Liver (tissue), 9 donors: ENCODE measurements around the gene CSNK1E. TPM values are rescaled to one million over a fixed set of nuclear protein-coding genes. Genes with fewer than 3 reads are reported as not detected.
A peak's percentile ranks its signal among the peaks of the same experiment; 100 is the strongest.

Experiments used
- DNase-seq: peaks from one replicate; pipeline ENCODE4 v3.0.0-alpha.2; 2017; ENCODE audit warnings: low spot score
- H3K27ac ChIP-seq, 2 donors: one replicate each; pipeline ENCODE4 v1.7.0; 2013; ENCODE audit warnings: inconsistent platforms in 2 of 2, low read length in 2 of 2, control low read depth in 1 of 2, low read depth in 1 of 2, mild to moderate bottlenecking in 1 of 2
- H3K27me3 ChIP-seq, 4 donors: one replicate each; pipeline versions ENCODE4 v1.6.1 to v1.7.0; 2013; ENCODE audit warnings: low read length in 3 of 4, inconsistent platforms in 1 of 4, mild to moderate bottlenecking in 1 of 4, moderate library complexity in 1 of 4; ENCODE audit not compliant: control insufficient read depth in 4 of 4, insufficient read depth in 4 of 4
- H3K36me3 ChIP-seq, 4 donors: one replicate each; pipeline versions ENCODE4 v1.6.1 to v1.7.0; 2013; ENCODE audit warnings: low read length in 3 of 4, mild to moderate bottlenecking in 3 of 4, low read depth in 1 of 4, moderate library complexity in 1 of 4; ENCODE audit not compliant: control insufficient read depth in 4 of 4, insufficient read depth in 3 of 4
- H3K4me1 ChIP-seq, 4 donors: one replicate each; pipeline versions ENCODE4 v1.6.1 to v1.7.0; 2013; ENCODE audit warnings: low read length in 3 of 4, mild to moderate bottlenecking in 3 of 4, moderate library complexity in 1 of 4; ENCODE audit not compliant: control insufficient read depth in 4 of 4, insufficient read depth in 4 of 4
- H3K4me3 ChIP-seq, 3 donors: one replicate each; pipeline versions ENCODE4 v1.6.1 to v1.7.0; 2013; ENCODE audit warnings: low read length in 3 of 3, control low read depth in 1 of 3, low read depth in 1 of 3, mild to moderate bottlenecking in 1 of 3
- H3K9ac ChIP-seq, 2 donors: one replicate each; pipeline ENCODE4 v1.7.0; 2013; ENCODE audit warnings: low read length in 2 of 2, mild to moderate bottlenecking in 2 of 2, moderate library complexity in 2 of 2, control low read depth in 1 of 2, low read depth in 1 of 2
- H3K9me3 ChIP-seq, 4 donors: one replicate each; pipeline versions ENCODE4 v1.6.1 to v1.7.0; 2013; ENCODE audit warnings: low read length in 3 of 4; ENCODE audit not compliant: control insufficient read depth in 4 of 4
- ATF3 ChIP-seq: IDR thresholded peaks from 2 replicates; pipeline ENCODE4 v1.6.1; 2016; ENCODE audit warnings: antibody characterized with exemption
- CTCF ChIP-seq: fragments of 150-350 bp; IDR thresholded peaks from 2 replicates; pipeline ENCODE4 v1.5.1; 2017; ENCODE audit warnings: improper control_type of control experiment, low read depth, low read length; ENCODE audit not compliant: missing input control
- EGR1 ChIP-seq, 2 donors: IDR thresholded peaks; 2 replicates each; pipeline ENCODE4 v1.6.1; 2016 to 2018; ENCODE audit warnings: antibody characterized with exemption in 2 of 2, low read depth in 2 of 2
- FOXA1 ChIP-seq: IDR thresholded peaks from 2 replicates; pipeline ENCODE4 v1.6.1; 2016; ENCODE audit warnings: antibody characterized with exemption
- FOXA2 ChIP-seq: IDR thresholded peaks from 2 replicates; pipeline ENCODE4 v1.6.1; 2016; ENCODE audit warnings: antibody characterized with exemption
- GABPA ChIP-seq, 2 donors: IDR thresholded peaks in 1 of 2; conservative IDR thresholded peaks in 1 of 2; 2 replicates each; pipeline ENCODE4 v1.6.1; 2016; ENCODE audit warnings: antibody characterized with exemption in 2 of 2, mild to moderate bottlenecking in 1 of 2, moderate library complexity in 1 of 2
- HNF4A ChIP-seq, 2 donors: conservative IDR thresholded peaks; 2 replicates each; pipeline ENCODE4 v1.6.1; 2016; ENCODE audit warnings: antibody characterized with exemption in 2 of 2, mild to moderate bottlenecking in 2 of 2
- HNF4G ChIP-seq: IDR thresholded peaks from 2 replicates; pipeline ENCODE4 v1.6.1; 2016; ENCODE audit warnings: antibody characterized with exemption
- JUND ChIP-seq, 2 donors: IDR thresholded peaks; 2 replicates each; pipeline ENCODE4 v1.6.1; 2016; ENCODE audit warnings: antibody characterized with exemption in 2 of 2
- MAX ChIP-seq: IDR thresholded peaks from 2 replicates; pipeline ENCODE4 v1.6.1; 2016; ENCODE audit warnings: antibody characterized with exemption
- NR2F2 ChIP-seq: IDR thresholded peaks from 2 replicates; pipeline ENCODE4 v1.6.1; 2016; ENCODE audit warnings: antibody characterized with exemption
- RAD21 ChIP-seq, 2 donors: IDR thresholded peaks; 2 replicates each; pipeline ENCODE4 v1.6.1; 2016; ENCODE audit warnings: antibody characterized with exemption in 2 of 2, mild to moderate bottlenecking in 2 of 2
- REST ChIP-seq: IDR thresholded peaks from 2 replicates; pipeline ENCODE4 v1.6.1; 2016; ENCODE audit warnings: antibody characterized with exemption, mild to moderate bottlenecking
- RXRA ChIP-seq, 2 donors: IDR thresholded peaks; 2 replicates each; pipeline ENCODE4 v1.6.1; 2017 to 2018; ENCODE audit warnings: antibody characterized with exemption in 2 of 2, mild to moderate bottlenecking in 1 of 2
- SP1 ChIP-seq: IDR thresholded peaks from 2 replicates; pipeline ENCODE4 v1.6.1; 2018; ENCODE audit warnings: antibody characterized with exemption, mild to moderate bottlenecking
- TAF1 ChIP-seq: conservative IDR thresholded peaks from 2 replicates; pipeline ENCODE4 v1.6.1; 2016; ENCODE audit warnings: antibody characterized with exemption, mild to moderate bottlenecking
- YY1 ChIP-seq: IDR thresholded peaks from 2 replicates; pipeline ENCODE4 v1.6.1; 2016; ENCODE audit warnings: antibody characterized with exemption, mild to moderate bottlenecking
- ZBTB33 ChIP-seq: IDR thresholded peaks from 2 replicates; pipeline ENCODE4 v1.6.1; 2016; ENCODE audit warnings: antibody characterized with exemption
- WGBS: extraction: QIAGEN DNeasy Blood & Tissue Kit; methylation state at CpG from one replicate; pipeline ENCODE4 v1.1.7; 2013; 5-methylcytosine and 5-hydroxymethylcytosine counted together
- polyA plus RNA-seq, 2 donors: library from polyadenylated mRNA; stranded (reverse) in 1 of 2; unstranded in 1 of 2; fragments of 200-250 nt in 1 of 2; fragments of >200 nt in 1 of 2; fragmentation: Nextera tagmentation in 1 of 2; extraction: Ambion mirVana in 1 of 2; gene quantifications; one replicate each; pipeline versions ENCODE4 v1.2.1 to v1.2.3, GENCODE V29; 2013 to 2015
- total RNA-seq, 2 donors: library from RNA; depleted of rRNA; stranded (reverse); fragments of >200 nt; gene quantifications; one replicate each; pipeline ENCODE4 v1.2.3, GENCODE V29; 2014
- donor health status: healthy.
- donor health status: healthy.
- donor health status: healthy.
- donor health status: healthy.
- donor health status: healthy.

Gene CSNK1E
- total and polyA plus RNA-seq, 4 donors = 8.4 to 27.4 (median 13.7) TPM

GRCh38 chr22:38304526-38304925 is 12.7 kb downstream of the CSNK1E start:
- Histone ChIP-seq H3K27me3 (no peaks in the 10 kb centered on the region), H3K9me3 (no peaks in the 10 kb centered on the region), H3K27ac (peak overlapping the region in 1 of 2 donors; percentile 2), H3K4me3 (no peak overlapping the region), H3K4me1 (peaks cover 5 to 24% (median 17%) of the 10 kb centered on the region in 4 donors), H3K36me3 (peaks cover 0 to 13% (median 2%) of the 10 kb centered on the region in 4 donors), H3K9ac (no peak overlapping the region)
- 90% methylated on average over 13 of the region's 13 CpGs for WGBS
- TF ChIP-seq SP1 (no peak), JUND (IDR thresholded peaks at IDR 0.05) (no peak), RAD21 (IDR thresholded peaks at IDR 0.05) (peak in 1 of 2 donors; percentile 29)
- no peak for DNase-seq

GRCh38 chr22:38303974-38304373 is 13.3 kb downstream of the CSNK1E start:
- peaks cover 2 to 20% (median 14%) of the 10 kb centered on the region in 4 donors for H3K4me1 ChIP-seq
- H3K27me3 ChIP-seq = no peaks in the 10 kb centered on the region
- no peak for DNase-seq
- H3K9ac ChIP-seq = no peak overlapping the region
- peaks cover 0 to 17% (median 2%) of the 10 kb centered on the region in 4 donors for H3K36me3 ChIP-seq
- no peak overlapping the region for H3K4me3 ChIP-seq
- H3K9me3 ChIP-seq = no peaks in the 10 kb centered on the region
- H3K27ac ChIP-seq = peak overlapping the region in 1 of 2 donors; percentile 2
- TF ChIP-seq RAD21 (IDR thresholded peaks at IDR 0.05) = no peak
- TF ChIP-seq GABPA (IDR thresholded peaks at IDR 0.05 in 1 of 2, conservative IDR thresholded peaks at IDR 0.05 in 1 of 2) = no peak
- TF ChIP-seq REST = no peak
- no peak for TF ChIP-seq YY1
- TF ChIP-seq EGR1 (IDR thresholded peaks at IDR 0.05; ENCODE audit: low read depth in 2 of 2) = no peak
- TF ChIP-seq FOXA2 = no peak
- no peak for TF ChIP-seq HNF4G
- no peak for TF ChIP-seq HNF4A (conservative IDR thresholded peaks at IDR 0.05)
- TF ChIP-seq ZBTB33 = no peak
- no peak for TF ChIP-seq ATF3
- TF ChIP-seq RXRA (IDR thresholded peaks at IDR 0.05) = no peak
- no peak for TF ChIP-seq TAF1
- TF ChIP-seq NR2F2 = no peak
- TF ChIP-seq MAX = no peak
- no peak for TF ChIP-seq SP1
- no peak for TF ChIP-seq CTCF
- no peak for TF ChIP-seq FOXA1
- TF ChIP-seq JUND (IDR thresholded peaks at IDR 0.05) = no peak
- 84% methylated on average over 5 of the region's 5 CpGs for WGBS
